Endothelial cell of umbilical vein (primary cell): ENCODE measurements around the gene SLC22A6. TPM values are rescaled to one million over a fixed set of nuclear protein-coding genes. Genes with fewer than 3 reads are reported as not detected.
A peak's percentile ranks its signal among the peaks of the same experiment; 100 is the strongest.

Source experiments
- BruUV-seq: library from RNA; stranded (reverse); fragments of 400-500 nt; replicated peaks from 2 replicates; lab custom pipeline; 2021; lab: Mats Ljungman, UMichigan
- CTCF ChIA-PET: fragments of 300-600, 350-600 bp; sonication (Branson Sonifier 250); formaldehyde crosslinking; loops from one replicate; lab custom pipeline; 2021; ENCODE audit warnings: antibody characterized with exemption, inconsistent platforms; lab: Charles Lee
- POLR2A ChIA-PET: fragments of 300-600, 350-600 bp; sonication (Branson Sonifier 250); formaldehyde crosslinking; loops from one replicate; lab custom pipeline; 2021; ENCODE audit warnings: antibody characterized with exemption, inconsistent platforms; lab: Charles Lee
- DNase-seq: peaks from one replicate; pipeline ENCODE4 v3.0.0-alpha.2; 2011; ENCODE audit warnings: low read depth, low spot score
- FAIRE-seq: peaks from 2 replicates; lab custom pipeline; 2011; peaks lifted over from hg19 to GRCh38; lab: Jason Lieb, UNC
- H2AFZ ChIP-seq: 2 replicates; pipeline ENCODE4 v1.6.0; 2012; ENCODE audit warnings: low read depth, low read length, control low read depth, inconsistent platforms
- H3K27ac ChIP-seq: 2 replicates; pipeline ENCODE4 v1.5.1; 2011; ENCODE audit warnings: low read depth, mild to moderate bottlenecking, control low read depth, low read length, moderate library complexity; ENCODE audit not compliant: insufficient read depth
- H3K27me3 ChIP-seq, 2 experiments: 2 replicates each; pipeline versions ENCODE4 v1.6.0 to v1.6.1; 2011; ENCODE audit warnings: low read length in 2 of 2, mixed read lengths in 1 of 2; ENCODE audit not compliant: control insufficient read depth in 2 of 2, insufficient read depth in 2 of 2
- H3K36me3 ChIP-seq, 2 experiments: 2 replicates in 1 of 2; 3 replicates in 1 of 2; pipeline ENCODE4 v1.5.1; 2011; ENCODE audit warnings: low read length in 2 of 2, mild to moderate bottlenecking in 1 of 2, moderate library complexity in 1 of 2; ENCODE audit not compliant: control insufficient read depth in 2 of 2, insufficient read depth in 2 of 2; ENCODE audit errors: extremely low read depth in 1 of 2
- H3K4me1 ChIP-seq: 3 replicates; pipeline ENCODE4 v1.5.1; 2011; ENCODE audit warnings: mild to moderate bottlenecking, low read length; ENCODE audit not compliant: control insufficient read depth, insufficient read depth; ENCODE audit errors: extremely low read depth
- H3K4me2 ChIP-seq: 2 replicates; pipeline ENCODE4 v1.6.1; 2011; ENCODE audit warnings: low read length, control low read depth, mixed read lengths; ENCODE audit not compliant: insufficient read depth
- H3K4me3 ChIP-seq, 3 experiments: fragments of 200-600 bp in 1 of 3; sonication (generic), shearing (Covaris generic) in 1 of 3; replicated peaks in 1 of 3; 2 replicates each; pipeline ENCODE4 v1.5.1; 2011 to 2016; ENCODE audit warnings: control low read depth in 3 of 3, low read length in 3 of 3, mild to moderate bottlenecking in 2 of 3, inconsistent platforms in 1 of 3, low read depth in 1 of 3, moderate library complexity in 1 of 3; ENCODE audit not compliant: insufficient read depth in 1 of 3
- H3K79me2 ChIP-seq: 2 replicates; pipeline ENCODE4 v1.6.0; 2012; ENCODE audit warnings: low read length, inconsistent platforms; ENCODE audit not compliant: control insufficient read depth, insufficient read depth
- H3K9ac ChIP-seq: replicated peaks from 2 replicates; pipeline ENCODE3; 2011; ENCODE audit warnings: low read length, control low read depth; ENCODE audit not compliant: insufficient read depth; ENCODE audit errors: extremely low read depth
- H3K9me1 ChIP-seq: replicated peaks from 3 replicates; pipeline ENCODE4 v1.6.0; 2011; ENCODE audit warnings: mild to moderate bottlenecking, low read length; ENCODE audit not compliant: control insufficient read depth, insufficient read depth; ENCODE audit errors: extremely low read depth
- H3K9me3 ChIP-seq: replicated peaks from 2 replicates; pipeline ENCODE4 v1.5.1; 2012; ENCODE audit warnings: low read length, inconsistent platforms; ENCODE audit not compliant: control insufficient read depth, insufficient read depth
- H4K20me1 ChIP-seq: replicated peaks from 2 replicates; pipeline ENCODE3; 2011; ENCODE audit warnings: mild to moderate bottlenecking, low read length; ENCODE audit not compliant: control insufficient read depth, insufficient read depth; ENCODE audit errors: extremely low read depth
- EZH2 ChIP-seq: IDR thresholded peaks from 2 replicates; pipeline ENCODE4 v1.6.1; 2012; ENCODE audit warnings: borderline replicate concordance, low read depth, mild to moderate bottlenecking, moderate library complexity, low read length, inconsistent platforms; ENCODE audit not compliant: severe bottlenecking
- FOS ChIP-seq: IDR thresholded peaks from 2 replicates; pipeline ENCODE4 v1.6.1; 2011; ENCODE audit warnings: mild to moderate bottlenecking, low read length, moderate library complexity, borderline replicate concordance; ENCODE audit not compliant: insufficient read depth
- GATA2 ChIP-seq: IDR thresholded peaks from 2 replicates; pipeline ENCODE4 v1.7.0; 2011; ENCODE audit warnings: low read depth, mild to moderate bottlenecking, moderate library complexity, mixed read lengths, low read length; ENCODE audit not compliant: insufficient read length, insufficient read depth
- JUN ChIP-seq: IDR thresholded peaks from 2 replicates; pipeline ENCODE4 v1.6.1; 2011; ENCODE audit warnings: borderline replicate concordance, low read depth; ENCODE audit not compliant: insufficient read length, insufficient read depth
- MYC ChIP-seq: IDR thresholded peaks from one replicate; pipeline ENCODE4 v1.6.1; 2011; ENCODE audit warnings: mild to moderate bottlenecking, low read depth, low read length
- POLR2A ChIP-seq: IDR thresholded peaks from 2 replicates; pipeline ENCODE4 v1.6.1; 2012; ENCODE audit warnings: low read depth, mild to moderate bottlenecking, control low read depth, low read length
- POLR2AphosphoS5 ChIP-seq: IDR thresholded peaks from 2 replicates; pipeline ENCODE4 v1.6.1; 2012; ENCODE audit warnings: low read depth, mild to moderate bottlenecking, control low read depth, low read length, moderate library complexity; ENCODE audit not compliant: insufficient read depth
- dilution Hi-C: fragments of 300-500 bp; cut with MboI; formaldehyde crosslinking; loops from one replicate; pipeline ENCODE4 v1.15.0; 2019; ENCODE audit warnings: low sequenced_read_pairs; ENCODE audit not compliant: extremely low pct_ligation_motif_present
- intact Hi-C: fragments of 100-400 bp; cut with micrococcal nuclease; formaldehyde crosslinking; loops from one replicate; pipeline ENCODE4 v1.10.0; 2022
- polyA plus RNA-seq, 4 experiments: library from polyadenylated mRNA; depleted of rRNA in 3 of 4; stranded (reverse) in 3 of 4; unstranded in 1 of 4; fragments of >200 nt; gene quantifications; 2 replicates each; pipeline versions ENCODE4 v1.2.1 to v1.2.3, GENCODE V29; 2011 to 2012; ENCODE audit warnings: missing spikeins in 1 of 4
- total RNA-seq: library from RNA; stranded (reverse); gene quantifications from 2 replicates; pipeline ENCODE4 v1.2.3, GENCODE V29; 2021
- TF ChIP-seq, protein P1 (sequence below), 2 donors: IDR thresholded peaks; 1 replicate in 1 of 2; 2 replicates in 1 of 2; pipeline ENCODE4 v1.5.1; 2011; ENCODE audit warnings: low read length in 2 of 2, mild to moderate bottlenecking in 2 of 2, moderate library complexity in 2 of 2, control low read depth in 1 of 2, inconsistent platforms in 1 of 2, low read depth in 1 of 2; ENCODE audit not compliant: insufficient read depth in 1 of 2; ENCODE audit errors: extremely low read depth in 1 of 2
- TF ChIP-seq, protein P2 (sequence below): IDR thresholded peaks from 2 replicates; pipeline ENCODE4 v1.6.1; 2011; ENCODE audit not compliant: insufficient read depth, insufficient read length

The SLC22A6 gene
- total and polyA plus RNA-seq, 2 donors (not counting 3 experiments of a cell fraction or from before 2014, with no cell fraction given), result not detected

DNA sequence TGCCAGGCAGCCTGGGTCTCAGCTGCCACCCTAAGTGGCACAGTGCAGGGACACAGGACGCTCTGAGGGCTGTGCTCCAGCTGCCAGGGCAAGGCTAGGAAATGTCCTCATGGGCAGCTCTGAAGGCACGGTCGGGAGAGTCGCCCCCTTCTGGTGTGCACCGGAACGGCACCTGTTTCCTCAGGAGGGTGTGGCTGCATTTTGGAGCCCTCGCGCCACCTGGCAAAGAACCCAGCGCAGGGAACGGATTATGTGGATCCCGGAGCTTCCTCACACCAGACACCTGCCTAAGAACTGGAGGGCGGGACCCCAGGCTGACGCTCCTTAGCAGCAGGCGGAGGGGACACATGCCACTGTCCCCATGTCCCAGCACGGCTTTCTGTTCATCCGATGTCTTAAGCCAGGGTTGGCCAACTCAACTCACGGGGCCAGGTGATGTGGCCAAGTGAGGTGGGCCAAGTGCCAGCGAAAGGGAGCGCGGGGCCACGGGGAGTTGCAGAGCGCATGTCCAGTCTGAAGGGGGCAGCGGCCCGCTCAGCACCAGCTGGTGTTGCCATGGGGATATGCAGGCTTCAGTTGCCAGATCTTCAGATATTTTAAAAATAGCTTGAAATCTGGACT is 36.0 kb upstream of the SLC22A6 start:
- no peaks in the 10 kb centered on the region for H3K9me3 ChIP-seq
- H2AFZ ChIP-seq, result no peak overlapping the region
- TF ChIP-seq JUN (no peak), GATA2 (no peak)
- TF ChIP-seq, protein P1, sequence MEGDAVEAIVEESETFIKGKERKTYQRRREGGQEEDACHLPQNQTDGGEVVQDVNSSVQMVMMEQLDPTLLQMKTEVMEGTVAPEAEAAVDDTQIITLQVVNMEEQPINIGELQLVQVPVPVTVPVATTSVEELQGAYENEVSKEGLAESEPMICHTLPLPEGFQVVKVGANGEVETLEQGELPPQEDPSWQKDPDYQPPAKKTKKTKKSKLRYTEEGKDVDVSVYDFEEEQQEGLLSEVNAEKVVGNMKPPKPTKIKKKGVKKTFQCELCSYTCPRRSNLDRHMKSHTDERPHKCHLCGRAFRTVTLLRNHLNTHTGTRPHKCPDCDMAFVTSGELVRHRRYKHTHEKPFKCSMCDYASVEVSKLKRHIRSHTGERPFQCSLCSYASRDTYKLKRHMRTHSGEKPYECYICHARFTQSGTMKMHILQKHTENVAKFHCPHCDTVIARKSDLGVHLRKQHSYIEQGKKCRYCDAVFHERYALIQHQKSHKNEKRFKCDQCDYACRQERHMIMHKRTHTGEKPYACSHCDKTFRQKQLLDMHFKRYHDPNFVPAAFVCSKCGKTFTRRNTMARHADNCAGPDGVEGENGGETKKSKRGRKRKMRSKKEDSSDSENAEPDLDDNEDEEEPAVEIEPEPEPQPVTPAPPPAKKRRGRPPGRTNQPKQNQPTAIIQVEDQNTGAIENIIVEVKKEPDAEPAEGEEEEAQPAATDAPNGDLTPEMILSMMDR (IDR thresholded peaks at IDR 0.05; ENCODE audit: extremely low read depth in 1 of 2, insufficient read depth in 1 of 2, low read depth in 1 of 2, low read length in 2 of 2), result peak; percentile 45 to 55
- CTCF ChIA-PET, result interaction anchor here (0.6 to 8.7 kb wide), 10 partner anchors 9 to 1892 kb away, joined by 3 to 488 read pairs (median 4); no protein-coding TSS in a partner anchor
- H3K36me3 ChIP-seq, result no peaks in the 10 kb centered on the region
- H3K27ac ChIP-seq, result no peak overlapping the region
- peaks cover 10% of the 10 kb centered on the region for H3K4me1 ChIP-seq
- FAIRE-seq, result no peak
- no peak overlapping the region for H3K4me2 ChIP-seq
- peaks cover 4 to 10% of the 10 kb centered on the region in 2 experiments for H3K27me3 ChIP-seq
- dilution Hi-C loops, result no loop called here
- no peak overlapping the region for H3K4me3 ChIP-seq
- POLR2A ChIA-PET, result no interaction called here
- no peaks in the 10 kb centered on the region for H3K9me1 ChIP-seq
- BruUV-seq, result no TSS peak
- no peaks in the 10 kb centered on the region for H3K79me2 ChIP-seq
- intact Hi-C loops, result loop anchor here (5.0 kb wide), 1 partner anchor 192 kb away; no protein-coding TSS in a partner anchor
- DNase-seq, result no peak
- no peak overlapping the region for H3K9ac ChIP-seq
- H4K20me1 ChIP-seq, result no peaks in the 10 kb centered on the region

DNA sequence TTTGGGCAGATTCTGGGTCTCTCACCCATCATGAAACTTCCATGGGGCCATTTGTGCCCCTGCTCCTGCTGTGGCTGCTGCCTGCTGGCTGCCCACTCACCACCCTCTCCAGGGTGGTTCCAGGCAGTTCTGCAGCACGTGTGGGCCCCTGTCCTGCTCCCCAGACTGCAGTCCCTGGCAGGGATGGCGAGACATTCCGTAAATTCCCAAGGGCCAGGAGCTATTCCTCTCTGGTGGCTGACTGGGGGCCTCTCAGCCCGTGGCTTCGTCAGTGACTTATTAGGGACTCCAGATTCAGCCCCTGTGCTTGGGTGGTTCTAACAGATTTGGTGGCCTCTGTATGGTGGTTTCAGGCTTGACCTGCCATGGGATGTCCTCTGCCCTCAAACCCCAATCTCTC is 34.7 kb upstream of the SLC22A6 start:
- H3K36me3 ChIP-seq, result no peaks in the 10 kb centered on the region
- intact Hi-C loops (loop anchor here (5.0 kb wide), 1 partner anchor 42 kb away; no protein-coding TSS in a partner anchor), dilution Hi-C loops (no loop called here)
- H2AFZ ChIP-seq, result no peak overlapping the region
- no TSS peak for BruUV-seq
- H3K79me2 ChIP-seq, result no peaks in the 10 kb centered on the region
- ChIA-PET CTCF (interaction anchor here (1.1 to 8.7 kb wide), 5 partner anchors 11 to 115 kb away, joined by 3 to 488 read pairs (median 12); no protein-coding TSS in a partner anchor), POLR2A (no interaction called here)
- TF ChIP-seq, protein P1 (IDR thresholded peaks at IDR 0.05; ENCODE audit: extremely low read depth in 1 of 2, insufficient read depth in 1 of 2, low read depth in 1 of 2, low read length in 2 of 2), result no peak
- TF ChIP-seq GATA2 (no peak), POLR2A (no peak), EZH2 (no peak), MYC (no peak), FOS (no peak), POLR2AphosphoS5 (no peak), JUN (no peak)
- TF ChIP-seq, protein P2, sequence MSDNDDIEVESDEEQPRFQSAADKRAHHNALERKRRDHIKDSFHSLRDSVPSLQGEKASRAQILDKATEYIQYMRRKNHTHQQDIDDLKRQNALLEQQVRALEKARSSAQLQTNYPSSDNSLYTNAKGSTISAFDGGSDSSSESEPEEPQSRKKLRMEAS, result no peak
- H3K4me3 ChIP-seq, result no peak overlapping the region
- H3K9ac ChIP-seq, result no peak overlapping the region
- no peaks in the 10 kb centered on the region for H3K9me3 ChIP-seq
- H3K27ac ChIP-seq, result no peak overlapping the region
- no peak for DNase-seq
- H3K4me2 ChIP-seq, result no peak overlapping the region
- H4K20me1 ChIP-seq, result no peaks in the 10 kb centered on the region
- FAIRE-seq, result no peak
- H3K27me3 ChIP-seq, result peaks cover 0 to 3% of the 10 kb centered on the region in 2 experiments
- no peaks in the 10 kb centered on the region for H3K9me1 ChIP-seq
- H3K4me1 ChIP-seq, result peaks cover 10% of the 10 kb centered on the region
